Measurements from ENCODE around the gene CDX1. TPM values are rescaled to one million over a fixed set of nuclear protein-coding genes. Genes with fewer than 3 reads are reported as not detected.
A peak's percentile ranks its signal among the peaks of the same experiment; 100 is the strongest.

Gene CDX1
- total RNA-seq, 2 donors from 2014 or later, result not detected

DNA sequence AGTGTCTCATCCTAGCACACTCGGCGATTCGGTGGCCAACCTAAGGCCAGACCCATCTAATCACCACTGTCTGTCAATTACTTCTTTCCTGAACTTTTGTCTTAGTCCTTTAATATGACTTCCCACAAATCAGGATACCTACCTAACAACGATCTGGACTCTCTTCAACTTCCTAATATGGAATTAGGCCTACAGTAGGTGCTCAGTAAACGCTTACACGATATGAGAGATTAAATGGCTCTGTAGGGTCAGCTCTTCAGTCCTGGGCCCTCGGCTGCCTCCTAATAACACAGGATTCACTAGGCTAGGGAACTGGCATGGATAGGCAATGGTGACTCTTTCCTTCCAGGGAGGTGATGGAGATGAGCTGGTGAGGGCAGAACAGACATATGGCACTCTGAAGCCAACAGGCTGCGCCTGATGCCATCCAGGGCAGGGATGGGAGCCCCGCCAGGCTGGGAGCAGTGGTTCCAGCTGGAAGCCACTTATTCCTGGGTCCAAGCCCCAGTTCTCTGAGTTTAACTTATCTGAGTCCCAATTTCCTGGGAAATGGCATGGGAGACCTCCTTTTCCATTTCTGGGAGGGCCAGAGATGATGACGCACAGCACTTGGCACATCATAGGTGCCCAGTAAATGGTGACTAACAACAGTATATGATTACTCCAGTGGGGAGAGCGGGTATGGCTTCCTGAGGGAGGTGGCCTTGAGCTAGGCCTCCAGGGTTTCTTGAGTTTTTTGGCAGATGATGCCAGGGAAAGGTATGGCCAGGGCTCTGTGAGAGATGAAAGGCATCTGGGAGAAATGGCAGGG lies 18.3 kb upstream of the CDX1 start:
- Mint-ChIP-seq H3K36me3 (ENCODE audit: low read depth) (no peaks in the 10 kb centered on the region), H3K9me3 (no peaks in the 10 kb centered on the region), H3K4me3 (no peak overlapping the region), H3K27me3 (ENCODE audit: insufficient read depth) (peaks cover 15% of the 10 kb centered on the region), H3K27ac (no peak overlapping the region), H3K4me1 (peaks cover 35% of the 10 kb centered on the region)
- H3K27me3 ChIP-seq (ENCODE audit: control insufficient read depth, insufficient read depth, low read length, poor library complexity, severe bottlenecking), result no peaks in the 10 kb centered on the region
- no peak for DNase-seq
- no peak overlapping the region for H3K4me3 ChIP-seq (ENCODE audit: low read length)
- H3K27ac ChIP-seq (ENCODE audit: low read depth, low read length), result no peak overlapping the region
- H3K4me1 ChIP-seq (ENCODE audit: control insufficient read depth, insufficient read depth, low read length), result peaks cover 13% of the 10 kb centered on the region
- H3K9me3 ChIP-seq (ENCODE audit: control insufficient read depth, low read length), result no peaks in the 10 kb centered on the region
- no peak overlapping the region for H3K9ac ChIP-seq (ENCODE audit: extremely low read depth, low read length, poor library complexity, severe bottlenecking)
- TF ChIP-seq, protein P1, sequence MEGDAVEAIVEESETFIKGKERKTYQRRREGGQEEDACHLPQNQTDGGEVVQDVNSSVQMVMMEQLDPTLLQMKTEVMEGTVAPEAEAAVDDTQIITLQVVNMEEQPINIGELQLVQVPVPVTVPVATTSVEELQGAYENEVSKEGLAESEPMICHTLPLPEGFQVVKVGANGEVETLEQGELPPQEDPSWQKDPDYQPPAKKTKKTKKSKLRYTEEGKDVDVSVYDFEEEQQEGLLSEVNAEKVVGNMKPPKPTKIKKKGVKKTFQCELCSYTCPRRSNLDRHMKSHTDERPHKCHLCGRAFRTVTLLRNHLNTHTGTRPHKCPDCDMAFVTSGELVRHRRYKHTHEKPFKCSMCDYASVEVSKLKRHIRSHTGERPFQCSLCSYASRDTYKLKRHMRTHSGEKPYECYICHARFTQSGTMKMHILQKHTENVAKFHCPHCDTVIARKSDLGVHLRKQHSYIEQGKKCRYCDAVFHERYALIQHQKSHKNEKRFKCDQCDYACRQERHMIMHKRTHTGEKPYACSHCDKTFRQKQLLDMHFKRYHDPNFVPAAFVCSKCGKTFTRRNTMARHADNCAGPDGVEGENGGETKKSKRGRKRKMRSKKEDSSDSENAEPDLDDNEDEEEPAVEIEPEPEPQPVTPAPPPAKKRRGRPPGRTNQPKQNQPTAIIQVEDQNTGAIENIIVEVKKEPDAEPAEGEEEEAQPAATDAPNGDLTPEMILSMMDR (conservative IDR thresholded peaks at IDR 0.05), result no peak
- no peaks in the 10 kb centered on the region for H3K36me3 ChIP-seq (ENCODE audit: control insufficient read depth, insufficient read depth, low read length)
- 92 to 94% methylated on average over 8 to 11 of the region's 11 CpGs for WGBS, 2 experiments (ENCODE audit: insufficient coverage in 1 of 2, insufficient read length in 1 of 2)

DNA sequence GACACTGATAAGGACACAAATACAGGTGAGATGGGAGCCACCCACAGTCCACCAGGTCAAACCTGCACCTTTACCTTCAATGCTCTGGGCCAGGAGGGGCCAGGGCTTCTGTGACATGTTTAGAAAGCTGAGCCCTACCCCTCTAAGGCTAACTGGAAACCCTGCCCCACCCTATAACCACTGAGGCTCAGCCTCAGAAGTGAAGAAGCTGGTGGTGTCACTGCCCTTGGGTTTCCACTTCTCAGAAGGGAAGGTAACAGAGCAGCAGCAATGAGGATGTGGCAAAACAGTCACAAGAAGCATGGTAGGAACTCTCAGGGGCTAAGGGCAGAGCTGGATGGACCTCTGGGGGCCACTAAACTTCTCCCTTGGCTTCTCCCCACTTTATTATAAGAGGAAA lies 17.0 kb upstream of the CDX1 start:
- H3K4me1 Mint-ChIP-seq, result peaks cover 34% of the 10 kb centered on the region
- H3K9ac ChIP-seq (ENCODE audit: extremely low read depth, low read length, poor library complexity, severe bottlenecking), result no peak overlapping the region
- TF ChIP-seq, protein P1 (conservative IDR thresholded peaks at IDR 0.05), result no peak
- peaks cover 9% of the 10 kb centered on the region for H3K4me1 ChIP-seq (ENCODE audit: control insufficient read depth, insufficient read depth, low read length)
- DNase-seq, result no peak
- no peak overlapping the region for H3K27ac ChIP-seq (ENCODE audit: low read depth, low read length)
- H3K27me3 Mint-ChIP-seq (ENCODE audit: insufficient read depth), result peaks cover 17% of the 10 kb centered on the region
- no peaks in the 10 kb centered on the region for H3K9me3 Mint-ChIP-seq
- no peak overlapping the region for H3K27ac Mint-ChIP-seq
- no peak overlapping the region for H3K4me3 ChIP-seq (ENCODE audit: low read length)
- H3K9me3 ChIP-seq (ENCODE audit: control insufficient read depth, low read length), result no peaks in the 10 kb centered on the region
- no peak overlapping the region for H3K4me3 Mint-ChIP-seq
- H3K27me3 ChIP-seq (ENCODE audit: control insufficient read depth, insufficient read depth, low read length, poor library complexity, severe bottlenecking), result no peaks in the 10 kb centered on the region
- H3K36me3 Mint-ChIP-seq (ENCODE audit: low read depth), result no peaks in the 10 kb centered on the region
- H3K36me3 ChIP-seq (ENCODE audit: control insufficient read depth, insufficient read depth, low read length), result no peaks in the 10 kb centered on the region

DNA sequence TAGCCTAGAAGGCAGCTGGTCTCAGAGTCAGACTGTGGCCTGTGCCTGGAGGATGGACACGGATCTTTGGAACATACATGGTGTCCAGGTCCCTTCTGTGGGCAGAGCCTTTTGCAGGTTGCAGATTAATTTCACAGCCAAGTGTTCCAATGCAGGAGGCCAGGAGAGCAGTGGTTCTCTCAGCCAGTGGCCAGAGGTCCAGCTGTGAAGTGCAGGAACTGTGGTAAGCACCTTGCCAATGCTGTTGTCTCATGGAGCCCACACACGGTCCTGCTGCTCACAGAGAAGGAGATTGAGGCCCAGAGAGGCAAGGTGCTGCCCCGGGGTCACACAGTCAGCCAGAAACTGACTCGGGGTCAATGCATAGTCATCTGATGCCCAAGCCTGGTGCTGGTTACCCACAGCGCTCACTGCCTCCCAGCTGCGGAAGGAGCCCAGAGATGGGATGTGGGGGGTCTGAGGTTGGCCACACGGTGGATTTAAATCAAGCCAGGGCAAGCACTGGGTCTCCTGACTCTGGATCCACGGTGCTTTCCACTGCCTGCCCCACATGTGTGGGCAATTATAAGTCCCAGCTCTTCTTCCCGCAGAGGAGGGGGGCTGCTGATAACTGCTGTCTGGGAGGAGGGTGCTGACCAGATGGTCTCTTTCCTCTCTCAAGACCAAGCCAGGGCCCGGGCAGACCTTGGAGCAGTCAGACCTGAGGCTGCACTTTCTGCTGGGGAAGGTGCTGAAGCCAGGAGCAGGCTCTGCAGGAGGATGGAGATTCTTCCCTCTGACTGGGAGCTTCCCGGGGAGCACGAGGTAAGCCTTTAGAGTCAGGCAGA lies 13.7 kb upstream of the CDX1 start:
- H3K9me3 ChIP-seq (ENCODE audit: control insufficient read depth, low read length), result no peaks in the 10 kb centered on the region
- DNase-seq, result peak; percentile 66
- no peak overlapping the region for H3K27ac Mint-ChIP-seq
- peaks cover 37% of the 10 kb centered on the region for H3K27me3 Mint-ChIP-seq (ENCODE audit: insufficient read depth)
- H3K9me3 Mint-ChIP-seq, result no peaks in the 10 kb centered on the region
- H3K9ac ChIP-seq (ENCODE audit: extremely low read depth, low read length, poor library complexity, severe bottlenecking), result no peak overlapping the region
- no peaks in the 10 kb centered on the region for H3K36me3 ChIP-seq (ENCODE audit: control insufficient read depth, insufficient read depth, low read length)
- WGBS, 2 experiments (ENCODE audit: insufficient coverage in 1 of 2, insufficient read length in 1 of 2), result 77 to 81% methylated on average over 8 to 12 of the region's 12 CpGs
- TF ChIP-seq, protein P1 (conservative IDR thresholded peaks at IDR 0.05), result no peak
- peaks cover 25% of the 10 kb centered on the region for H3K4me1 Mint-ChIP-seq
- no peak overlapping the region for H3K4me3 ChIP-seq (ENCODE audit: low read length)
- H3K36me3 Mint-ChIP-seq (ENCODE audit: low read depth), result no peaks in the 10 kb centered on the region
- no peak overlapping the region for H3K27ac ChIP-seq (ENCODE audit: low read depth, low read length)
- H3K27me3 ChIP-seq (ENCODE audit: control insufficient read depth, insufficient read depth, low read length, poor library complexity, severe bottlenecking), result no peaks in the 10 kb centered on the region
- H3K4me1 ChIP-seq (ENCODE audit: control insufficient read depth, insufficient read depth, low read length), result peaks cover 5% of the 10 kb centered on the region
- H3K4me3 Mint-ChIP-seq, result no peak overlapping the region
